Hepatocyte (in vitro differentiated cells): ENCODE measurements around the gene AVPR2.

ENCODE experiments used
- CTCF ChIP-seq: fragments of 200-600 bp; sonication (generic); IDR thresholded peaks from 2 replicates; pipeline ENCODE4 v1.5.1; 2016; ENCODE audit warnings: antibody characterized with exemption, mild to moderate bottlenecking; ENCODE audit not compliant: poor library complexity
- EZH2 ChIP-seq: fragments of 200-600 bp; sonication (generic); IDR thresholded peaks from 2 replicates; pipeline ENCODE4 v1.6.1; 2016; ENCODE audit warnings: antibody characterized with exemption, mild to moderate bottlenecking, borderline replicate concordance
- EZH2phosphoT487 ChIP-seq: fragments of 200-600 bp; sonication (generic); IDR thresholded peaks from one replicate; pipeline ENCODE4 v1.6.1; 2018; ENCODE audit warnings: antibody characterized with exemption, mild to moderate bottlenecking, low read depth, moderate library complexity; ENCODE audit not compliant: unreplicated experiment, severe bottlenecking

- no peak for TF ChIP-seq CTCF
- no peak for TF ChIP-seq EZH2phosphoT487
- no peak for TF ChIP-seq EZH2
These were observed 27.9 kb downstream of the AVPR2 start for GRCh38 chrX:153932220-153932915.
